ENCODE measurements around the gene EGFL7.

EGFL7 gene

GRCh38 chr9:136665111-136665703 is 2.5 kb downstream of the EGFL7 start:
- POLR2A ChIA-PET: no interaction called here
- H3K4me1 ChIP-seq (ENCODE audit: control insufficient read depth, insufficient read depth, low read length): no peaks in the 10 kb centered on the region
- peak overlapping the region; percentile 19 for H3K4me3 ChIP-seq (ENCODE audit: low read depth, low read length)

More at GRCh38 chr9:136665111-136665703, 2.5 kb downstream of the EGFL7 start:
- no peaks in the 10 kb centered on the region for H3K36me3 ChIP-seq (ENCODE audit: control insufficient read depth in 2 of 2, insufficient read depth in 1 of 2, low read length in 2 of 2)
- no peak for TF ChIP-seq ZNF639 (tag by site-specific recombination; IDR thresholded peaks at IDR 0.05)
- TF ChIP-seq ZFP41 (tag by site-specific recombination; IDR thresholded peaks at IDR 0.05; ENCODE audit: borderline replicate concordance): no peak
- peak; percentile 77 for TF ChIP-seq GLIS2 (tag by site-specific recombination; IDR thresholded peaks at IDR 0.05)
- no peak for TF ChIP-seq ZNF571 (tag by site-specific recombination; IDR thresholded peaks at IDR 0.05)
- peak; percentile 67 for TF ChIP-seq PATZ1 (tag by site-specific recombination; IDR thresholded peaks at IDR 0.05)
- TF ChIP-seq ZIC2 (tag by site-specific recombination; IDR thresholded peaks at IDR 0.05): peak; percentile 28; the same call in 1 of the 2 replicates
- no peak for TF ChIP-seq FEZF1 (tag by site-specific recombination; IDR thresholded peaks at IDR 0.05)
- peak; percentile 54 for TF ChIP-seq ZNF335 (tag by site-specific recombination; conservative IDR thresholded peaks at IDR 0.05)
- no peak for TF ChIP-seq ZBTB7A (tag by site-specific recombination; IDR thresholded peaks at IDR 0.05; ENCODE audit: low read depth)
- TF ChIP-seq ZBTB8A (tag by site-specific recombination; IDR thresholded peaks at IDR 0.05): peak; percentile 52
- peak; percentile 30; the same call in 1 of the 2 replicates for TF ChIP-seq KLF8 (tag by site-specific recombination; IDR thresholded peaks at IDR 0.05)
- TF ChIP-seq ZNF660 (tag by site-specific recombination; IDR thresholded peaks at IDR 0.05): 0 out of 2 replicates have a peak, but pooled peaks have one; percentile 36
- TF ChIP-seq GLI2 (tag by site-specific recombination; IDR thresholded peaks at IDR 0.05; ENCODE audit: borderline replicate concordance, low read depth): no peak
- TF ChIP-seq ZNF169 (tag by site-specific recombination; IDR thresholded peaks at IDR 0.05): no peak
- TF ChIP-seq, protein P1, sequence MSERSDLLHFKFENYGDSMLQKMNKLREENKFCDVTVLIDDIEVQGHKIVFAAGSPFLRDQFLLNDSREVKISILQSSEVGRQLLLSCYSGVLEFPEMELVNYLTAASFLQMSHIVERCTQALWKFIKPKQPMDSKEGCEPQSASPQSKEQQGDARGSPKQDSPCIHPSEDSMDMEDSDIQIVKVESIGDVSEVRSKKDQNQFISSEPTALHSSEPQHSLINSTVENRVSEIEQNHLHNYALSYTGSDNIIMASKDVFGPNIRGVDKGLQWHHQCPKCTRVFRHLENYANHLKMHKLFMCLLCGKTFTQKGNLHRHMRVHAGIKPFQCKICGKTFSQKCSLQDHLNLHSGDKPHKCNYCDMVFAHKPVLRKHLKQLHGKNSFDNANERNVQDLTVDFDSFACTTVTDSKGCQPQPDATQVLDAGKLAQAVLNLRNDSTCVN (tag by site-specific recombination; optimal IDR thresholded peaks at IDR 0.05): peak; percentile 26
- TF ChIP-seq, protein P2, sequence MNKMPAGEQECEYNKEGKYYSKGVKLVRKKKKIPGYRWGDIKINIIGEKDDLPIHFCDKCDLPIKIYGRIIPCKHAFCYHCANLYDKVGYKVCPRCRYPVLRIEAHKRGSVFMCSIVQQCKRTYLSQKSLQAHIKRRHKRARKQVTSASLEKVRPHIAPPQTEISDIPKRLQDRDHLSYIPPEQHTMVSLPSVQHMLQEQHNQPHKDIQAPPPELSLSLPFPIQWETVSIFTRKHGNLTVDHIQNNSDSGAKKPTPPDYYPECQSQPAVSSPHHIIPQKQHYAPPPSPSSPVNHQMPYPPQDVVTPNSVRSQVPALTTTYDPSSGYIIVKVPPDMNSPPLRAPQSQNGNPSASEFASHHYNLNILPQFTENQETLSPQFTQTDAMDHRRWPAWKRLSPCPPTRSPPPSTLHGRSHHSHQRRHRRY (tag by site-specific recombination; IDR thresholded peaks at IDR 0.05): no peak
- no peak for TF ChIP-seq ZNF138 (tag by site-specific recombination; IDR thresholded peaks at IDR 0.05; ENCODE audit: borderline replicate concordance)
- TF ChIP-seq BCL11B (tag by site-specific recombination; IDR thresholded peaks at IDR 0.05; ENCODE audit: low read depth): no peak
- TF ChIP-seq, protein P3, sequence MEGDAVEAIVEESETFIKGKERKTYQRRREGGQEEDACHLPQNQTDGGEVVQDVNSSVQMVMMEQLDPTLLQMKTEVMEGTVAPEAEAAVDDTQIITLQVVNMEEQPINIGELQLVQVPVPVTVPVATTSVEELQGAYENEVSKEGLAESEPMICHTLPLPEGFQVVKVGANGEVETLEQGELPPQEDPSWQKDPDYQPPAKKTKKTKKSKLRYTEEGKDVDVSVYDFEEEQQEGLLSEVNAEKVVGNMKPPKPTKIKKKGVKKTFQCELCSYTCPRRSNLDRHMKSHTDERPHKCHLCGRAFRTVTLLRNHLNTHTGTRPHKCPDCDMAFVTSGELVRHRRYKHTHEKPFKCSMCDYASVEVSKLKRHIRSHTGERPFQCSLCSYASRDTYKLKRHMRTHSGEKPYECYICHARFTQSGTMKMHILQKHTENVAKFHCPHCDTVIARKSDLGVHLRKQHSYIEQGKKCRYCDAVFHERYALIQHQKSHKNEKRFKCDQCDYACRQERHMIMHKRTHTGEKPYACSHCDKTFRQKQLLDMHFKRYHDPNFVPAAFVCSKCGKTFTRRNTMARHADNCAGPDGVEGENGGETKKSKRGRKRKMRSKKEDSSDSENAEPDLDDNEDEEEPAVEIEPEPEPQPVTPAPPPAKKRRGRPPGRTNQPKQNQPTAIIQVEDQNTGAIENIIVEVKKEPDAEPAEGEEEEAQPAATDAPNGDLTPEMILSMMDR (tag by site-specific recombination; IDR thresholded peaks at IDR 0.05): peak; percentile 20; the same call in 1 of the 2 replicates
- no peak for TF ChIP-seq ZSCAN23 (tag by site-specific recombination; IDR thresholded peaks at IDR 0.05)
- TF ChIP-seq, protein P4, sequence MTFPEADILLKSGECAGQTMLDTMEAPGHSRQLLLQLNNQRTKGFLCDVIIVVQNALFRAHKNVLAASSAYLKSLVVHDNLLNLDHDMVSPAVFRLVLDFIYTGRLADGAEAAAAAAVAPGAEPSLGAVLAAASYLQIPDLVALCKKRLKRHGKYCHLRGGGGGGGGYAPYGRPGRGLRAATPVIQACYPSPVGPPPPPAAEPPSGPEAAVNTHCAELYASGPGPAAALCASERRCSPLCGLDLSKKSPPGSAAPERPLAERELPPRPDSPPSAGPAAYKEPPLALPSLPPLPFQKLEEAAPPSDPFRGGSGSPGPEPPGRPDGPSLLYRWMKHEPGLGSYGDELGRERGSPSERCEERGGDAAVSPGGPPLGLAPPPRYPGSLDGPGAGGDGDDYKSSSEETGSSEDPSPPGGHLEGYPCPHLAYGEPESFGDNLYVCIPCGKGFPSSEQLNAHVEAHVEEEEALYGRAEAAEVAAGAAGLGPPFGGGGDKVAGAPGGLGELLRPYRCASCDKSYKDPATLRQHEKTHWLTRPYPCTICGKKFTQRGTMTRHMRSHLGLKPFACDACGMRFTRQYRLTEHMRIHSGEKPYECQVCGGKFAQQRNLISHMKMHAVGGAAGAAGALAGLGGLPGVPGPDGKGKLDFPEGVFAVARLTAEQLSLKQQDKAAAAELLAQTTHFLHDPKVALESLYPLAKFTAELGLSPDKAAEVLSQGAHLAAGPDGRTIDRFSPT (tag by site-specific recombination; IDR thresholded peaks at IDR 0.05): peak; percentile 9; the same call in 1 of the 2 replicates
- no peak for TF ChIP-seq HOXD13 (CRISPR knock-in tag; IDR thresholded peaks at IDR 0.05; ENCODE audit: borderline replicate concordance)
- peak; percentile 42; the same call in 1 of the 2 replicates for TF ChIP-seq KLF10 (tag by site-specific recombination; IDR thresholded peaks at IDR 0.05)
- no peak for TF ChIP-seq ZNF292 (tag by site-specific recombination; IDR thresholded peaks at IDR 0.05; ENCODE audit: borderline replicate concordance, low read depth)
- CTCF ChIA-PET: interaction anchor here (0.7 to 1.3 kb wide), 3 partner anchors 15 to 181 kb away, joined by 4 to 9 read pairs (median 4); no protein-coding TSS in a partner anchor
- no peaks in the 10 kb centered on the region for H3K9me3 ChIP-seq (ENCODE audit: control insufficient read depth, insufficient read depth, low read depth, low read length)
- no peak overlapping the region; the same call in 1 of the 2 replicates for H3K27ac ChIP-seq (ENCODE audit: extremely low read depth, low read depth, low read length)

All from HEK293 (cell line).